Occipital lobe (tissue), 2 donors: ENCODE measurements around the gene SHLD3. TPM values are rescaled to one million over a fixed set of nuclear protein-coding genes. Genes with fewer than 3 reads are reported as not detected.
"Not testable (repeated sequence)": the region's sequence is repeated elsewhere in the genome, so short reads cannot be mapped to it uniquely, and the experiment has no call there.

Source experiments
- DNase-seq: peaks from one replicate; lab custom pipeline; 2025; lab: John Stamatoyannopoulos, UW
- total RNA-seq: library from RNA; depleted of rRNA; stranded (reverse); fragments of >200 nt; gene quantifications from one replicate; pipeline ENCODE4 v1.2.3, GENCODE V29; 2014

The SHLD3 gene
- total RNA-seq, result 17.2 TPM

GRCh38 chr5:65624571-65625555 is at the start of gene SHLD3, which contains the start of gene TRAPPC13:
Gene SHLD3, plus strand, starts transcription at chr5:65625027. Its CDS starts 4,561 bp downstream, at chr5:65629588.
Gene TRAPPC13, plus strand, starts transcription at chr5:65625027. Its CDS starts 34 bp downstream, at chr5:65625061.
- DNase-seq, result peak; percentile 83

- DNase-seq, result no peak
Observed at GRCh38 chr5:65577141-65577540, 47.7 kb upstream of the SHLD3 start.

GRCh38 chr5:65588694-65589093 is 36.1 kb upstream of the SHLD3 start:
- no peak for DNase-seq

GRCh38 chr5:65601761-65602160 is 23.1 kb upstream of the SHLD3 start:
- DNase-seq, result not testable (repeated sequence)

GRCh38 chr5:65611524-65611923 is 13.3 kb upstream of the SHLD3 start:
- no peak for DNase-seq

GRCh38 chr5:65612298-65612907 is 12.4 kb upstream of the SHLD3 start:
- DNase-seq, result no peak

GRCh38 chr5:65620021-65620420 is 4.8 kb upstream of the SHLD3 start:
- DNase-seq, result no peak

- not testable (repeated sequence) for DNase-seq
Observed at GRCh38 chr5:65621961-65622360, 2.9 kb upstream of the SHLD3 start.

GRCh38 chr5:65623482-65623881 is 1.3 kb upstream of the SHLD3 start:
- DNase-seq, result no peak

- DNase-seq, result peak; percentile 88
Observed at GRCh38 chr5:65624025-65624570, 729 bp upstream of the SHLD3 start, which contains the start of gene TRIM23. Gene TRIM23, minus strand, starts transcription at chr5:65624333. Its CDS starts 59 bp downstream, at chr5:65624274.

- no peak for DNase-seq
Observed at GRCh38 chr5:65625743-65626142, 916 bp downstream of the SHLD3 start.

GRCh38 chr5:65630981-65631380 is 6.2 kb downstream of the SHLD3 start:
- DNase-seq, result no peak

GRCh38 chr5:65640240-65640639 is 15.4 kb downstream of the SHLD3 start:
- DNase-seq, result no peak

GRCh38 chr5:65646938-65647337 is 22.1 kb downstream of the SHLD3 start:
- DNase-seq, result no peak

GRCh38 chr5:65647941-65648340 is 23.1 kb downstream of the SHLD3 start:
- DNase-seq, result no peak

GRCh38 chr5:65651144-65651543 is 26.3 kb downstream of the SHLD3 start:
- DNase-seq, result no peak

- DNase-seq, result no peak
Observed at GRCh38 chr5:65654713-65655112, 29.9 kb downstream of the SHLD3 start.

- no peak for DNase-seq
Observed at GRCh38 chr5:65663804-65664521, 39.1 kb downstream of the SHLD3 start.

- DNase-seq, result no peak
Observed at GRCh38 chr5:65668696-65669095, 43.9 kb downstream of the SHLD3 start.

GRCh38 chr5:65672796-65673195 is 48.0 kb downstream of the SHLD3 start:
- no peak for DNase-seq

- no peak for DNase-seq
Observed at GRCh38 chr5:65674749-65675148, 49.9 kb downstream of the SHLD3 start.
